Stimulated activated CD4-positive, alpha-beta T cell treated with anti-CD3 and anti-CD28 coated beads, TNF-alpha, amount 100 ng/mL, for 24 hours (primary cell): ENCODE measurements around the gene SBNO2.
A peak's percentile ranks its signal among the peaks of the same experiment; 100 is the strongest.

Source experiments
- DNase-seq, 3 experiments: peaks; one replicate each; pipeline ENCODE4 v3.0.0-alpha.2; 2020; ENCODE audit warnings: low read depth in 3 of 3

Gene SBNO2

GRCh38 chr19:1106841-1107660, 67.0 kb downstream of the SBNO2 start:
- no peak for DNase-seq

GRCh38 chr19:1105873-1106840, 67.9 kb downstream of the SBNO2 start:
- DNase-seq = no peak

- DNase-seq = no peak
Observed at GRCh38 chr19:1105008-1105872, 68.8 kb downstream of the SBNO2 start.

GRCh38 chr19:1104311-1105007, 69.6 kb downstream of the SBNO2 start:
- peak in 2 of 3 experiments; percentile 47 to 72 for DNase-seq

- peak; percentile 97 to 99 (median 98) for DNase-seq
Observed at GRCh38 chr19:1103708-1104310, 70.3 kb downstream of the SBNO2 start, which contains the start of gene GPX4. Gene GPX4 (plus strand): TSS chr19:1103994. CDS start chr19:1104044, 50 bp downstream.

GRCh38 chr19:1103132-1103707, 70.8 kb downstream of the SBNO2 start:
- DNase-seq = no peak

- peak in 2 of 3 experiments; percentile 42 to 67 for DNase-seq
Observed at GRCh38 chr19:1102407-1103131, 71.5 kb downstream of the SBNO2 start.

- DNase-seq = no peak
Observed at GRCh38 chr19:1101337-1101698, 72.8 kb downstream of the SBNO2 start.

- no peak for DNase-seq
Observed at GRCh38 chr19:1098177-1099051, 75.7 kb downstream of the SBNO2 start.

GRCh38 chr19:1097810-1098176, 76.3 kb downstream of the SBNO2 start:
- DNase-seq = no peak

- DNase-seq = peak; percentile 96 to 97 (median 97)
Observed at GRCh38 chr19:1094978-1095701, 78.9 kb downstream of the SBNO2 start, which contains the start of gene POLR2E. Gene POLR2E (minus strand): TSS chr19:1095375. CDS start chr19:1095315, 60 bp downstream.

- no peak for DNase-seq
Observed at GRCh38 chr19:1094655-1094977, 79.5 kb downstream of the SBNO2 start.

- DNase-seq = no peak
Observed at GRCh38 chr19:1093811-1094553, 80.1 kb downstream of the SBNO2 start.

GRCh38 chr19:1093330-1093729, 80.7 kb downstream of the SBNO2 start:
- no peak for DNase-seq

GRCh38 chr19:1091544-1092175, 82.4 kb downstream of the SBNO2 start:
- no peak for DNase-seq

GRCh38 chr19:1090731-1091543, 83.1 kb downstream of the SBNO2 start:
- DNase-seq = no peak
